ENCODE measurements around the gene UBASH3A. TPM values are rescaled to one million over a fixed set of nuclear protein-coding genes. Genes with fewer than 3 reads are reported as not detected.
"Not testable (repeated sequence)": the region's sequence is repeated elsewhere in the genome, so short reads cannot be mapped to it uniquely, and the experiment has no call there.

UBASH3A gene
- total RNA-seq, 1 donor from 2014 or later, result not detected

DNA sequence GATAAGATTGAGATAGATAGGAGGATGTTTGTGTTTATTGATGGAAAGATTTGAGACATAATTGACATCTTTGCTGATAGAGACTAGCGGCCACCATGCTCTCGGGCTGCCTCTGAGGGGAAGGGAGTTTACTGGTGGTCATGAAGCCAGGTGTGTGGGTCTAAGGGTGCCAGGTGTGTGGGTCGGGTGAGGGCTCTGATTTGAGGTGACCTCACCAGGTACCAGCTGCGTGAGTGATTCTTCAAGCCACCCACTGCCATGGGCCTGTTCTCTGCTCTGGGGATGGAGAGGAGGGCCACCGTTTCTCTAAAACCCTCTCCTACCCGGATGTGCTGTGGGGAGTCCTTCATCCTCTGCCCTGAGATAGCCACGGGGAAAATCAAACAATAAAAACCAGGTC is 3.2 kb downstream of the UBASH3A start:
- H3K27me3 ChIP-seq, result no peaks in the 10 kb centered on the region
- peaks cover 4% of the 10 kb centered on the region for H3F3A ChIP-seq (ENCODE audit: low read depth)
- H3K9ac ChIP-seq, result no peak overlapping the region
- no peak overlapping the region for H3K4me2 ChIP-seq
- no peak overlapping the region for H3K27ac Mint-ChIP-seq
- H3K4me3 Mint-ChIP-seq, result no peak overlapping the region
- peaks cover 13% of the 10 kb centered on the region for H3K4me1 Mint-ChIP-seq
- no peaks in the 10 kb centered on the region for H3K9me3 ChIP-seq (ENCODE audit: low read depth)
- DNase-seq (ENCODE audit: low spot score), result no peak
- peaks cover 5% of the 10 kb centered on the region for H3K27me3 Mint-ChIP-seq (ENCODE audit: insufficient read depth, low read depth)
- H3K4me3 ChIP-seq, result no peak overlapping the region
- H3K36me3 ChIP-seq, result no peaks in the 10 kb centered on the region
- H3K9me3 Mint-ChIP-seq, result no peaks in the 10 kb centered on the region
- H3K36me3 Mint-ChIP-seq, result no peaks in the 10 kb centered on the region
- no peaks in the 10 kb centered on the region for H3K79me2 ChIP-seq (ENCODE audit: low read depth)
- H4K20me1 ChIP-seq (ENCODE audit: low read depth), result no peaks in the 10 kb centered on the region
- no peak overlapping the region for H2AFZ ChIP-seq (replicated peaks)
- H3K4me1 ChIP-seq, result peaks cover 10% of the 10 kb centered on the region
- H3K27ac ChIP-seq, result no peak overlapping the region
- TF ChIP-seq EZH2 (IDR thresholded peaks at IDR 0.05) (no peak), EZH2phosphoT487 (IDR thresholded peaks at IDR 0.05) (no peak)
- TF ChIP-seq, protein P1, sequence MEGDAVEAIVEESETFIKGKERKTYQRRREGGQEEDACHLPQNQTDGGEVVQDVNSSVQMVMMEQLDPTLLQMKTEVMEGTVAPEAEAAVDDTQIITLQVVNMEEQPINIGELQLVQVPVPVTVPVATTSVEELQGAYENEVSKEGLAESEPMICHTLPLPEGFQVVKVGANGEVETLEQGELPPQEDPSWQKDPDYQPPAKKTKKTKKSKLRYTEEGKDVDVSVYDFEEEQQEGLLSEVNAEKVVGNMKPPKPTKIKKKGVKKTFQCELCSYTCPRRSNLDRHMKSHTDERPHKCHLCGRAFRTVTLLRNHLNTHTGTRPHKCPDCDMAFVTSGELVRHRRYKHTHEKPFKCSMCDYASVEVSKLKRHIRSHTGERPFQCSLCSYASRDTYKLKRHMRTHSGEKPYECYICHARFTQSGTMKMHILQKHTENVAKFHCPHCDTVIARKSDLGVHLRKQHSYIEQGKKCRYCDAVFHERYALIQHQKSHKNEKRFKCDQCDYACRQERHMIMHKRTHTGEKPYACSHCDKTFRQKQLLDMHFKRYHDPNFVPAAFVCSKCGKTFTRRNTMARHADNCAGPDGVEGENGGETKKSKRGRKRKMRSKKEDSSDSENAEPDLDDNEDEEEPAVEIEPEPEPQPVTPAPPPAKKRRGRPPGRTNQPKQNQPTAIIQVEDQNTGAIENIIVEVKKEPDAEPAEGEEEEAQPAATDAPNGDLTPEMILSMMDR (IDR thresholded peaks at IDR 0.05), result no peak

DNA sequence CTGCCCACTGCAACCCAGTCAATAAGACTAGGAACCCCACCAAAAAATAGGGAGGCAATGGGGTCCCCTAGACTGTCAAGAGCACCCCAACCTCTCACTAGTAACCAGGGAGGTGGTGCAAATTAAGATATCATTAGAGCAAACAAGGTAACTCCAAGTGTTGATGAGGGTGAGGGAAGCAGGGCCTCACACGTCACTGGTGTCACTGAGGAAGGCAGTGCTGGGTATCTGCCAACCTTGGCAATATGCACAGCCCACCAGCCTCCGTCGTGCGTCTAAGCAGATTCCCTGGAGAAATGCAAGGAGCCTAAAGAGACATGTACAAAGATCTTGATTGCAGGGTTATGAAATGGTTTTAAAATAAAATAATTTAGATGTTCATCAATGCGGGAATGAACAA is 3.8 kb downstream of the UBASH3A start:
- no peaks in the 10 kb centered on the region for H3K36me3 Mint-ChIP-seq
- H3K9ac ChIP-seq, result no peak overlapping the region

GRCh38 chr21:42408718-42409117 is 5.0 kb downstream of the UBASH3A start:
- H3K36me3 Mint-ChIP-seq, H3K4me3 Mint-ChIP-seq: not testable (repeated sequence)
- peaks cover 10% of the 10 kb centered on the region for H3K4me1 ChIP-seq

More for the DNA sequence above, 3.8 kb downstream of the UBASH3A start:
- Mint-ChIP-seq H3K9me3 (no peaks in the 10 kb centered on the region), H3K4me3 (peak overlapping the region; percentile 40), H3K27me3 (ENCODE audit: insufficient read depth, low read depth) (peaks cover 5% of the 10 kb centered on the region), H3K27ac (no peak overlapping the region), H3K4me1 (peaks cover 13% of the 10 kb centered on the region)
- Histone ChIP-seq H3K27me3 (no peaks in the 10 kb centered on the region), H3K9me3 (ENCODE audit: low read depth) (no peaks in the 10 kb centered on the region), H3K79me2 (ENCODE audit: low read depth) (no peaks in the 10 kb centered on the region), H2AFZ (replicated peaks) (no peak overlapping the region), H3K4me2 (no peak overlapping the region), H3K36me3 (no peaks in the 10 kb centered on the region), H4K20me1 (ENCODE audit: low read depth) (no peaks in the 10 kb centered on the region), H3K4me1 (peaks cover 10% of the 10 kb centered on the region), H3K27ac (no peak overlapping the region), H3F3A (ENCODE audit: low read depth) (peaks cover 4% of the 10 kb centered on the region), H3K4me3 (no peak overlapping the region)
- DNase-seq (ENCODE audit: low spot score), result no peak
- TF ChIP-seq, protein P1 (IDR thresholded peaks at IDR 0.05), result no peak
- no peak for TF ChIP-seq EZH2phosphoT487 (IDR thresholded peaks at IDR 0.05)
- TF ChIP-seq EZH2 (IDR thresholded peaks at IDR 0.05), result no peak

GRCh38 chr21:42409366-42409765 is 5.7 kb downstream of the UBASH3A start:
- peaks cover 17% of the 10 kb centered on the region for H3K4me1 Mint-ChIP-seq
- TF ChIP-seq EZH2phosphoT487 (IDR thresholded peaks at IDR 0.05), result no peak
- TF ChIP-seq, protein P1 (IDR thresholded peaks at IDR 0.05), result no peak
- no peak for TF ChIP-seq EZH2 (IDR thresholded peaks at IDR 0.05)
- H3K27ac Mint-ChIP-seq, result peak overlapping the region; percentile 31
- no peaks in the 10 kb centered on the region for H3K9me3 Mint-ChIP-seq
- H3K79me2 ChIP-seq (ENCODE audit: low read depth), result no peaks in the 10 kb centered on the region
- H3K4me3 ChIP-seq, result no peak overlapping the region
- H3K9me3 ChIP-seq (ENCODE audit: low read depth), result no peaks in the 10 kb centered on the region
- no peaks in the 10 kb centered on the region for H3K27me3 ChIP-seq
- H3K4me1 ChIP-seq, result peaks cover 9% of the 10 kb centered on the region
- H3K27me3 Mint-ChIP-seq (ENCODE audit: insufficient read depth, low read depth), result peaks cover 7% of the 10 kb centered on the region
- peaks cover 4% of the 10 kb centered on the region for H3F3A ChIP-seq (ENCODE audit: low read depth)
- H3K36me3 ChIP-seq, result no peaks in the 10 kb centered on the region
- no peak overlapping the region for H3K27ac ChIP-seq
- H3K36me3 Mint-ChIP-seq, result no peaks in the 10 kb centered on the region
- no peak overlapping the region for H3K4me3 Mint-ChIP-seq
- no peak overlapping the region for H3K4me2 ChIP-seq
- no peak overlapping the region for H3K9ac ChIP-seq
- no peaks in the 10 kb centered on the region for H4K20me1 ChIP-seq (ENCODE audit: low read depth)
- no peak for DNase-seq (ENCODE audit: low spot score)
- H2AFZ ChIP-seq (replicated peaks), result no peak overlapping the region

More at GRCh38 chr21:42408718-42409117, 5.0 kb downstream of the UBASH3A start:
- H2AFZ ChIP-seq (replicated peaks); H4K20me1 ChIP-seq (ENCODE audit: low read depth); H3K9me3 Mint-ChIP-seq; H3K9ac ChIP-seq; H3K27me3 ChIP-seq; H3K9me3 ChIP-seq (ENCODE audit: low read depth); H3K27me3 Mint-ChIP-seq (ENCODE audit: insufficient read depth, low read depth); H3K4me3 ChIP-seq; H3F3A ChIP-seq (ENCODE audit: low read depth); H3K79me2 ChIP-seq (ENCODE audit: low read depth); H3K36me3 ChIP-seq; DNase-seq (ENCODE audit: low spot score); H3K4me2 ChIP-seq; H3K27ac Mint-ChIP-seq; H3K27ac ChIP-seq: not testable (repeated sequence)
- H3K4me1 Mint-ChIP-seq, result peaks cover 14% of the 10 kb centered on the region
